Activated T-helper 17 cell treated with anti-CD3 and anti-CD28 coated beads, Interleukin-2, amount 50 U/mL, for 72 hours (primary cell): ENCODE results near the gene SLC7A6. TPM values are rescaled to one million over a fixed set of nuclear protein-coding genes. Genes with fewer than 3 reads are reported as not detected.

Experiments
- ATAC-seq: fragments of 150-1000 bp; cut with Tn5 transposase; replicated peaks from 2 replicates; pipeline ENCODE4 v1.10.0; 2021; ENCODE audit warnings: mild to moderate bottlenecking, moderate library complexity
- H3K27ac Mint-ChIP-seq: one replicate; pipeline ENCODE4 v1.8.0; 2022; ENCODE audit warnings: mixed read lengths
- H3K27me3 Mint-ChIP-seq: one replicate; pipeline ENCODE4 v1.8.0; 2022; ENCODE audit warnings: mixed read lengths
- H3K36me3 Mint-ChIP-seq: one replicate; pipeline ENCODE4 v1.8.0; 2022; ENCODE audit warnings: low read depth, mild to moderate bottlenecking, mixed read lengths
- H3K4me1 Mint-ChIP-seq: one replicate; pipeline ENCODE4 v1.8.0; 2022; ENCODE audit warnings: mixed read lengths
- H3K4me3 Mint-ChIP-seq: one replicate; pipeline ENCODE4 v1.8.0; 2022; ENCODE audit warnings: mild to moderate bottlenecking, mixed read lengths
- H3K9me3 Mint-ChIP-seq: one replicate; pipeline ENCODE4 v1.8.0; 2022; ENCODE audit warnings: mixed read lengths
- total RNA-seq, 2 donors: library from RNA; stranded (reverse); gene quantifications; one replicate each; pipeline ENCODE4 v1.2.3, GENCODE V29; 2022

SLC7A6 gene
- total RNA-seq, 2 donors from 2014 or later = 65.6 to 99.0 TPM

GRCh38 chr16:68310774-68311511, 46.6 kb downstream of the SLC7A6 start, which contains the start of the genes PRMT7 and SLC7A6OS:
Gene PRMT7 (plus strand): TSS chr16:68311019. CDS start chr16:68315980, 4,961 bp downstream.
Gene SLC7A6OS (minus strand): TSS chr16:68310946. CDS start chr16:68310926, 20 bp downstream.
- Mint-ChIP-seq H3K36me3 (peaks cover 74% of the 10 kb centered on the region), H3K27me3 (no peaks in the 10 kb centered on the region), H3K9me3 (no peaks in the 10 kb centered on the region), H3K4me3 (peak within 1 kb of the TSS; percentile 96), H3K27ac (peak within 1 kb of the TSS; percentile 92), H3K4me1 (peaks cover 13% of the 10 kb centered on the region)
- peak; percentile 100 for ATAC-seq

GRCh38 chr16:68313116-68313515, 48.8 kb downstream of the SLC7A6 start:
- H3K27me3 Mint-ChIP-seq = no peaks in the 10 kb centered on the region
- no peaks in the 10 kb centered on the region for H3K9me3 Mint-ChIP-seq
- H3K36me3 Mint-ChIP-seq = peaks cover 74% of the 10 kb centered on the region
- no peak for ATAC-seq
- H3K4me3 Mint-ChIP-seq = peak overlapping the region; percentile 0
- H3K27ac Mint-ChIP-seq = peak overlapping the region; percentile 29
- H3K4me1 Mint-ChIP-seq = peaks cover 13% of the 10 kb centered on the region

- Mint-ChIP-seq H3K27ac (peak overlapping the region; percentile 86), H3K27me3 (no peaks in the 10 kb centered on the region), H3K4me1 (peaks cover 16% of the 10 kb centered on the region), H3K36me3 (peaks cover 84% of the 10 kb centered on the region), H3K4me3 (peak overlapping the region; percentile 57), H3K9me3 (no peaks in the 10 kb centered on the region)
- ATAC-seq = peak; percentile 100
These were observed 55.0 kb downstream of the SLC7A6 start for GRCh38 chr16:68319185-68319908.

DNA sequence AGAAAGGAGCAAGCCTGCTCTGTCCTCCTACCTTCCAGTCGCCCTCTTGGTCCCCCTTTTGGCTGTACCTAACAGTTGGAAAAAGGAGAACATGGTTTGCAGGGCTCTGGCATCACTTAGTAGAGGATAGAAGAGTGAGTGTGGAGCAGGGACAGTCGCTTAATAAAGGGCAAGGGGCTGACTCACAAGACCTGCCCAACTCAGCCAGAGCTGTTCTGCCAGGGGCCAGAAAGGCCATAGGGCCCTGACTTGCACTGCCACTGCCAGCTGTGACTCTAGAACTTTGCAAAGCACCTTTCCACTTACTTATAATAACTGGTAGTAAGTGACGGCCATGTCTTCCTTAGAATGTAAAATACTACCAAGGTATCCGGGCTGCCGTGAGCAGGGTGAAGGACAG, 60.0 kb downstream of the SLC7A6 start:
- Mint-ChIP-seq H3K27ac (no peak overlapping the region), H3K9me3 (no peaks in the 10 kb centered on the region), H3K4me1 (peaks cover 17% of the 10 kb centered on the region), H3K36me3 (peaks cover 83% of the 10 kb centered on the region), H3K27me3 (no peaks in the 10 kb centered on the region), H3K4me3 (no peak overlapping the region)
- ATAC-seq = no peak

GRCh38 chr16:68324780-68325357, 60.5 kb downstream of the SLC7A6 start:
- H3K9me3 Mint-ChIP-seq = no peaks in the 10 kb centered on the region
- no peak for ATAC-seq
- peaks cover 78% of the 10 kb centered on the region for H3K36me3 Mint-ChIP-seq
- no peaks in the 10 kb centered on the region for H3K27me3 Mint-ChIP-seq
- no peak overlapping the region for H3K27ac Mint-ChIP-seq
- no peak overlapping the region for H3K4me3 Mint-ChIP-seq
- H3K4me1 Mint-ChIP-seq = peaks cover 12% of the 10 kb centered on the region

DNA sequence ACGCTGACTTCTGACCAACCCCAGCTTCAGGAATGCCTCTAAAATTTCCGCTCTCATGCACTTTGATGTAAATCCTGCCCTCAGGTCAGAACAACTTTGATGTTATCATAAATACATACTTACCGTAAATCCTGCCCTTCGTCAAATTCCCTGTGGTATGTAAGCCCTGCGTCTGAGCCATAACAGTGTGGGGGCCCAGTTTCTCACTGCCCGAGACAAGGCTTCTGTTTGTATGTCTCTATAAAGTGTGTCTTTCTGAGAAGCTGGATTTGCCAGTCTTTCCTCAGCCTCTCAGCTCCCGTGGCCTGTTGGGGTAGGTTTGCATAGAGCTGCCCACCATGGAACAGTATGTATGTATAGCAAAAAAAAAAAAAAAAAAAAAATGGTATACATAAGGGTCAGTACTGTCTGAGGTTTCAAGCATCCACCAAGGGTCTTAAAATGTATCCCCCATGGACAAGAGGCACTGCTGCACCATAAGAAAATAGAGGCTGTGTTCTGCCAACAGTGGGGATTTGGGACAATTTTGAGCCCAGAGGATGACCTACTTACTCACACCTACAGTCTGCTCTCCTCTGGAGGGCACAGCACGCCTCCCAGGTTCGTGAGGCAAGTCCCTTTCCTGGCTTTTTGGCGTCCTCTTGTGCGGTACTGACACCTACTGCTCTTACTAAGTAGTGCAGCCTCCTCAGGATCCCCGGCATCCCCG, 64.0 kb downstream of the SLC7A6 start:
- Mint-ChIP-seq H3K27me3 (no peaks in the 10 kb centered on the region), H3K36me3 (peaks cover 84% of the 10 kb centered on the region), H3K9me3 (no peaks in the 10 kb centered on the region), H3K4me1 (peaks cover 10% of the 10 kb centered on the region), H3K27ac (no peak overlapping the region), H3K4me3 (no peak overlapping the region)
- peak; percentile 98 for ATAC-seq

DNA sequence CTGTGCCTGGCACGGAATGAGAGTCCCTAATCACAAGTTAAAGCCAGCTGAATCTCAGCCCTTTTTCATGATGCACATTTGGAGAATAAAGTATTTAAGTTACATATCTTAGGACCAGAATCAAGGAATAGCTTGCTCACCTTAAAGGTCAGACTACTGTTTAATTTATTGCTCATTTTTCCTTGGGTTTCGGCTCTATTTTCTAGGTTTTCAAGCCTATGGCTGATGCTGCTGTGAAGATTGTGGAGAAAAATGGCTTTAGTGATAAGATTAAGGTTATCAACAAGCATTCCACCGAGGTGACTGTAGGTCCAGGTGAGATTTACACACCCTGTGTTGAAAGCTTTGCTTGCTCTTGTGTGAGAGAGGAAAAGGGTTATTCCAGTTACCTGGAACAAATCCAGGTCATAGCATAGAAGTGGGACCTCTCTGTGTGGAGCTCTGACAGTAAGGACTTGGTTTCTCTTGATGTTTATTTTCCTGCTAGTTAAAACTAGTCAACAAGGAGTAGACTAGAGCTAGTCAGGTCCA, 64.6 kb downstream of the SLC7A6 start:
- peaks cover 81% of the 10 kb centered on the region for H3K36me3 Mint-ChIP-seq
- H3K4me1 Mint-ChIP-seq = peaks cover 10% of the 10 kb centered on the region
- H3K4me3 Mint-ChIP-seq = no peak overlapping the region
- no peak for ATAC-seq
- no peaks in the 10 kb centered on the region for H3K9me3 Mint-ChIP-seq
- no peaks in the 10 kb centered on the region for H3K27me3 Mint-ChIP-seq
- H3K27ac Mint-ChIP-seq = no peak overlapping the region

DNA sequence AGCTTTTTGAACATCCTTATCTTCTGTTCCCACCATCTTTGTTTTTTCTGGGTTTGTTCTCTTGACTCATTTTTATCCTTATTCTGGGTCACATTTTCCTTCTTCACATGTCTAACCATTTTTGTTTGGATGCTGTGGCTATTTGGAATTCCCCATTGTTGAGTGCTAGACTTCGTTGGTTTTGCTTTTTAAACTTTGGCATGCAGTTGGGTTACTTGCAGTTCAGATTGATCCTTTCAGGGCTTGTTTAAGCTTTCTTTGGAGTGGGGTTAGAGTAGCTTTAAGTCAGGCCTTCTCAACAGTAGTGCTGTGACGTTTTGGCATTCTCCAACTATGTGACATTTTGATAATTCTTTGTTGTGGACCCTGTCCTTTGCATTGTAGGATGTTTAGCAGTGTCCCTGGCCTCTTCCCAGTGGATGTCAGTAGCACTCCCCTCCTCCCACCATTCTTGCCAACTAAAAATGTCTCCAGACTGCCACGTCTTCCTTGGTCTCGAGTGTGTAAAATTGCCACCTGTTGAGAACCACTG, 67.6 kb downstream of the SLC7A6 start:
- H3K9me3 Mint-ChIP-seq = no peaks in the 10 kb centered on the region
- peaks cover 79% of the 10 kb centered on the region for H3K36me3 Mint-ChIP-seq
- peaks cover 10% of the 10 kb centered on the region for H3K4me1 Mint-ChIP-seq
- peak overlapping the region; percentile 47 for H3K27ac Mint-ChIP-seq
- H3K27me3 Mint-ChIP-seq = no peaks in the 10 kb centered on the region
- no peak for ATAC-seq
- H3K4me3 Mint-ChIP-seq = no peak overlapping the region

- no peak for ATAC-seq
- H3K4me3 Mint-ChIP-seq = no peak overlapping the region
- H3K36me3 Mint-ChIP-seq = peaks cover 79% of the 10 kb centered on the region
- no peaks in the 10 kb centered on the region for H3K9me3 Mint-ChIP-seq
- H3K27ac Mint-ChIP-seq = peak overlapping the region; percentile 47
- no peaks in the 10 kb centered on the region for H3K27me3 Mint-ChIP-seq
- peaks cover 10% of the 10 kb centered on the region for H3K4me1 Mint-ChIP-seq
These were observed 68.2 kb downstream of the SLC7A6 start for GRCh38 chr16:68332411-68333121.

GRCh38 chr16:68335175-68335574, 70.8 kb downstream of the SLC7A6 start:
- no peaks in the 10 kb centered on the region for H3K27me3 Mint-ChIP-seq
- no peak for ATAC-seq
- peaks cover 88% of the 10 kb centered on the region for H3K36me3 Mint-ChIP-seq
- no peak overlapping the region for H3K27ac Mint-ChIP-seq
- no peaks in the 10 kb centered on the region for H3K9me3 Mint-ChIP-seq
- peaks cover 7% of the 10 kb centered on the region for H3K4me1 Mint-ChIP-seq
- H3K4me3 Mint-ChIP-seq = no peak overlapping the region

DNA sequence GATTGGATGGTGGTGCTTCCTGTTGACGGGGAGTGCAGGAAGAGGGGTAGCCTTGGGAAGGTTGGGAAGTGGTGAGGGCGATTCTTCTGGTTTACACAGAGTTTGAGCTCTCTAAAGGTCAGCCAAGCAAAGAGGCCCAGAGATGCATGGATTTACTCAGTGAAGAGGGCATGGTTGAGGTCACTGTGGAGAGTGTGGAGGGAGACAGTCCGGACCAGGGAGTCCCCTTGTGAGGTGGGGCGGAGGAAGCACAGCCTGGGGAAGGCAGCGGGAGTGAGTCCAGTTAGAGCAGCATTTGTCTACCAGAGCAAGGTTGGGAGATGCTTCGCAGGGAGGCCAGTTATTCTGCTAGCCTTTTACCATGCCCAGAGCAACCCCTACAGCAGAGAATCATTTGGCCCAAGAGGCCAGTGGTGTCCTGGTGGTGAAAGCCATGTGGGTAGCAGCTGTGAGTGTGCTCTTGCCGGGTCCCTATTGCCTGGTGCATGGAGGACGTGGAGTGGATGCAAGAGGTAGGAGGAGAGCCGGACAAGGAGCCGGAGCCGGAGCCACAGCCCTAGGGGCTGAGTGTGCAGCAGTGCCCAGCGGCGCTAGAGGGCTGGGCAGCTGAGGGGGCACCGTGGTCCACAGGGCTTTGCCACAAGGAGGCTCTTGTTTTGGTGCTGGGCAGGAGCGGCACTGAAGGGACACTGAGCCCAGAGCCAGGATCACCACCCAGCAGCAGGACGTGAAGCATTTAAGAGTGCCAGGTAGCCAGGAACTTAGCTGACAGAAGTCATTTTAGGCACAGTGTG, 74.2 kb downstream of the SLC7A6 start:
- H3K27ac Mint-ChIP-seq = peak overlapping the region; percentile 31
- H3K4me3 Mint-ChIP-seq = no peak overlapping the region
- H3K36me3 Mint-ChIP-seq = peaks cover 96% of the 10 kb centered on the region
- no peaks in the 10 kb centered on the region for H3K27me3 Mint-ChIP-seq
- H3K9me3 Mint-ChIP-seq = no peaks in the 10 kb centered on the region
- no peak for ATAC-seq
- peaks cover 7% of the 10 kb centered on the region for H3K4me1 Mint-ChIP-seq

- H3K36me3 Mint-ChIP-seq = peaks cover 94% of the 10 kb centered on the region
These were observed 74.9 kb downstream of the SLC7A6 start for GRCh38 chr16:68339214-68339613.

GRCh38 chr16:68342620-68343019, 78.3 kb downstream of the SLC7A6 start:
- Mint-ChIP-seq H3K36me3 (peaks cover 96% of the 10 kb centered on the region), H3K4me1 (peaks cover 7% of the 10 kb centered on the region), H3K9me3 (no peaks in the 10 kb centered on the region), H3K4me3 (no peak overlapping the region), H3K27ac (no peak overlapping the region), H3K27me3 (no peaks in the 10 kb centered on the region)
- ATAC-seq = no peak

More at GRCh38 chr16:68339214-68339613, 74.9 kb downstream of the SLC7A6 start:
- no peak overlapping the region for H3K4me3 Mint-ChIP-seq
- no peak overlapping the region for H3K27ac Mint-ChIP-seq
- H3K27me3 Mint-ChIP-seq = no peaks in the 10 kb centered on the region
- no peak for ATAC-seq
- peaks cover 7% of the 10 kb centered on the region for H3K4me1 Mint-ChIP-seq
- no peaks in the 10 kb centered on the region for H3K9me3 Mint-ChIP-seq
